Dendritic cell treated with granulocyte-macrophage colony-stimulating factor and Interleukin-4, amounts not matched to agents 40 ng/mL and 50 ng/mL, for 4 days (primary cell): ENCODE results near the gene KMT5B.

Experiments
- H3K27ac Mint-ChIP-seq: one replicate; pipeline ENCODE4 v1.8.0; 2022; ENCODE audit warnings: mild to moderate bottlenecking, mixed read lengths
- H3K27me3 Mint-ChIP-seq: one replicate; pipeline ENCODE4 v1.8.0; 2022; ENCODE audit warnings: mild to moderate bottlenecking, mixed read lengths
- H3K36me3 Mint-ChIP-seq: one replicate; pipeline ENCODE4 v1.8.0; 2022; ENCODE audit warnings: low read depth, mixed read lengths
- H3K4me1 Mint-ChIP-seq: one replicate; pipeline ENCODE4 v1.8.0; 2022; ENCODE audit warnings: low read depth, mixed read lengths
- H3K4me3 Mint-ChIP-seq: one replicate; pipeline ENCODE4 v1.8.0; 2022; ENCODE audit warnings: mild to moderate bottlenecking, moderate library complexity, mixed read lengths
- H3K9me3 Mint-ChIP-seq: one replicate; pipeline ENCODE4 v1.8.0; 2022; ENCODE audit warnings: mixed read lengths
- intact Hi-C: fragments of 100-400 bp; cut with micrococcal nuclease; formaldehyde crosslinking; loops from one replicate; pipeline ENCODE4 v1.15.0; 2022

Gene KMT5B

DNA sequence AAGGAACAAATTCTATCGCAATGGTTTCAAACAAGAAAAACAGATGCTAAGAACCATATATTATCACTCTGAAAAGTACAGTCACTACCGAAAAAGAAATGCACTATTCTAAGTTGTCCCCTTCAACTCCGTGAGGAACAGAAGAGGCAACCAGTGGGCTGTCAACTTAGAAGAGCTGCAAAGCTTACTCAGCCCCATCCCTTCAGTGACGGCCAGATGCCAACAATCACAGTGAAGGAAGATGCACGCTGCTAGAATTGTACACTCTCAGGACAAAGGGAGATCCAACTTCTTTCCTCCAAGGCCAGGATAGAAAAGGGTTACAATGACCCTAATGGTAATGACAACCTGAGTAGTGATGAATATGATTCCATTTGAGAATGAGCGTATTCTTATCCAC, 53.4 kb downstream of the KMT5B start:
- no peak overlapping the region for H3K27ac Mint-ChIP-seq
- H3K36me3 Mint-ChIP-seq = peaks cover 71% of the 10 kb centered on the region
- no peaks in the 10 kb centered on the region for H3K4me1 Mint-ChIP-seq
- H3K9me3 Mint-ChIP-seq = no peaks in the 10 kb centered on the region
- H3K4me3 Mint-ChIP-seq = no peak overlapping the region
- H3K27me3 Mint-ChIP-seq = no peaks in the 10 kb centered on the region
- intact Hi-C loops = no loop called here

DNA sequence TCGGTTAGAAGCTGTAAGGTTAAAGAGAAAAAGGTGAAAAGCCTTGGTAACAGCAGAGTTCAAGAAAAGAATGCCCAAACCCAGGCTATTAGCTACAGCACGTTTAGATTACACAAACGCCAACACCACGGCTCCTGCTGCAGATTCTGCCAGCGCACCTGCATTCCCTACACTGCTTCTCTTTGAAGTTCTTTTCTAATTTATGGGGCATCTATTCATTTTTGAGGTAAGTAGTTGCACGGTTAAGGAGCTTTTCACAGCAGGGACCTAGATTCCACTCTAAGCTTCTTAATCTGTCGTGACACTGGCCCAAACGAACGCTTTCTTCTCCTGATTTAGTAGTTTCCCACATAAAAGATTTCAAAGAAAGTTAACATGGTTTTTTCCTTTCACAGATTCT, 53.9 kb downstream of the KMT5B start:
- no peaks in the 10 kb centered on the region for H3K27me3 Mint-ChIP-seq
- no peaks in the 10 kb centered on the region for H3K4me1 Mint-ChIP-seq
- H3K27ac Mint-ChIP-seq = no peak overlapping the region
- intact Hi-C loops = no loop called here
- no peaks in the 10 kb centered on the region for H3K9me3 Mint-ChIP-seq
- no peak overlapping the region for H3K4me3 Mint-ChIP-seq
- peaks cover 66% of the 10 kb centered on the region for H3K36me3 Mint-ChIP-seq

DNA sequence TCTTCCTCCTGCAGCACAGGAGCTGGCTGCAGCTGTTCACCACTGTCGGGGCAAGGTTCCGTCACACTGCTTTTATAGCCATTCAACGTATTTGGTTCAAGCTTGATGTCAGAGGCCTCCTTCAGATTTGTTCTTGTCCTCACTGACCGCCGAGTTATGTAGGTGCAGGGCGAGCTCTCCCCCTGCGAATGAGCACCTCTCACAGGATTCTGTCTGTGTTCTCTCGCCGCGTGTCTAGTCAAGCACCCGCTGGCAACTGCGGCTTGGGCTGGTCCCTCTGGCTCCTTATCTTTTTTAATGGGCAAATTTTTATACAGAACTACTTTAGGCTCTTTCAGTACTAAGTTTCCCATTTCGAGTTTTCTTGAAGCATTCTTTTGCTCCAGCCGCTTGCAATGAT, 54.5 kb downstream of the KMT5B start:
- no peaks in the 10 kb centered on the region for H3K9me3 Mint-ChIP-seq
- intact Hi-C loops = no loop called here
- peaks cover 60% of the 10 kb centered on the region for H3K36me3 Mint-ChIP-seq
- no peak overlapping the region for H3K4me3 Mint-ChIP-seq
- no peaks in the 10 kb centered on the region for H3K27me3 Mint-ChIP-seq
- H3K4me1 Mint-ChIP-seq = no peaks in the 10 kb centered on the region
- H3K27ac Mint-ChIP-seq = no peak overlapping the region

DNA sequence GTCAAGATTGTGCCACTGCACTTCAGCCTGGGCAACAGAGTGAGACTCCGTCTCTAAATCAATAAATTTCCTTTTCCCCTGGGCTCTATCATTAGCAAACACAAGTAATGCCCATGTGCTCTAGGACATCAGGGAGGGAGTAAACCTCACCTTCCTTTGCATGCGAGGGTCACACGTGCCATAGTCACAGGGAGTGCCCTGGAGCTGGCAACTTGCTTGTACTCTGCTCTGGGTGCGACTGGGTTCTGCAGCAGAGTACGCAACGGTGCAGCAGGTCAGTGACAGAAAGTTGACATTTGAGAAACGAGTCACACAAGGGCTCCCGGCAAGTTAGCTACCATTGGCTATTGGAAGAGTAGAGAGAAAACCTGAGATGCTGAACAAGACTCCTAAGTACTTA, 59.4 kb downstream of the KMT5B start:
- Mint-ChIP-seq H3K9me3 (no peaks in the 10 kb centered on the region), H3K27me3 (peaks cover 4% of the 10 kb centered on the region), H3K36me3 (peaks cover 23% of the 10 kb centered on the region), H3K27ac (no peak overlapping the region), H3K4me3 (no peak overlapping the region), H3K4me1 (no peaks in the 10 kb centered on the region)
- intact Hi-C loops = no loop called here

DNA sequence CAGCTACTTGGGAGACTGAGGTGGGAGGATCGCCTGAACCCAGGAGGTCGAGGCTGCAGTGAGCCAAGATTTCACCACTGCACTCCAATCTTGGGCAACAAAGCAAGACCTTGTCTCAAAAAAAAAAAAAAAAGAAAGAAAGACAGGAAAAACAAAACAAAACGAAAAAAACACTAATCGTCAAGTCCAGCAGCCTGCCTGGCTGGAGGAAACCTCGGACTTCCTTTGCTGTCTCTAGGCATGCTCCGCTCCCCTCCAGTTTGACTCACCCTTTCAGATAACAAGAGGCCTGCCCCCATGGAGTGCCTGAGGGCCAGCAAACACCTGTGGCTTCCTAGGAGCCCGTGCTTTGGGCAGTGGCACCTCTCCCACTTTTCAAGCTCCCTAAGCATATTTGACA, 63.1 kb downstream of the KMT5B start:
- intact Hi-C loops = no loop called here
- Mint-ChIP-seq H3K36me3 (peaks cover under 1% of the 10 kb centered on the region), H3K27me3 (peaks cover 25% of the 10 kb centered on the region), H3K4me1 (peaks cover 21% of the 10 kb centered on the region), H3K27ac (no peak overlapping the region), H3K9me3 (no peaks in the 10 kb centered on the region), H3K4me3 (no peak overlapping the region)

DNA sequence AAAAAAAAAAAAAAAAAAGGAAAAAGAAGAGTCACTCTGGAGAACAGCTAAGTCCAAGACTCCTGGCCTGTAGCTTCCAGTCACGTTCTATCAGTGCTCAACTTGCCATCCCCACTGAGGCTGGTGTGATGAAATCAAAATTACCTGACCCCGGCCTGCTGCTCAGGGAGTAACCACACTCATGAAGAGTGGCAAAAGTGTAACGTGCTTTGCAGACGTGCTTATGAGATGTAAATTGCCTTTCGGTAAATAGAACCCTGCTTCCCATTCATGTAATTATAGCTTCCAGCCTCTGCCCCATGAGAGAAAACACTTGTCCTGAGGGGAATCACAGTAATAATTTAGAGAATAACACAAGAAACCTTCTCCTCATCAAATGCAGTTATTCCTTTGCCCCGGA, 63.7 kb downstream of the KMT5B start:
- Mint-ChIP-seq H3K4me3 (no peak overlapping the region), H3K27me3 (peaks cover 25% of the 10 kb centered on the region), H3K9me3 (no peaks in the 10 kb centered on the region), H3K27ac (no peak overlapping the region), H3K36me3 (no peaks in the 10 kb centered on the region), H3K4me1 (peaks cover 28% of the 10 kb centered on the region)
- intact Hi-C loops = no loop called here

DNA sequence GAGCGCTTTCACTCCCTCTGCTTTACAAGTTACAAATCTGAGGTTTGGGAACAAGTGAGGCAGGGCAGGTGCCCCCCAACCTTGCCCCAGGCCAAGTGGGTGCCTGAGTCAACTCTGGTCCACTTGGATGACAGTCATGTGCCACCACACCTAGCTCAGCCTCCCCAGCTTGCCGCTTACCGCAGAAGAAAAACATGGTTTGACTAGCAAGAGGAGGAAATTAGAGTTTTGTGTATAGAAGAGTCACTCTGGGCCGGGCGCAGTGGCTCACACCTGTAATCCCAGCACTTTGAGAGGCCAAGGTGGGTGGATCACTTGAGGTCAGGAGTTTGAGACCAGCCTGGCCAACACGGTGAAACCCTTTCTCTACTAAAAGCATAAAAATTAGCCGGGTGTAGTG, 64.2 kb downstream of the KMT5B start:
- Mint-ChIP-seq H3K4me1 (peaks cover 29% of the 10 kb centered on the region), H3K27me3 (peaks cover 25% of the 10 kb centered on the region), H3K27ac (no peak overlapping the region), H3K4me3 (no peak overlapping the region), H3K9me3 (no peaks in the 10 kb centered on the region), H3K36me3 (no peaks in the 10 kb centered on the region)
- intact Hi-C loops = no loop called here

DNA sequence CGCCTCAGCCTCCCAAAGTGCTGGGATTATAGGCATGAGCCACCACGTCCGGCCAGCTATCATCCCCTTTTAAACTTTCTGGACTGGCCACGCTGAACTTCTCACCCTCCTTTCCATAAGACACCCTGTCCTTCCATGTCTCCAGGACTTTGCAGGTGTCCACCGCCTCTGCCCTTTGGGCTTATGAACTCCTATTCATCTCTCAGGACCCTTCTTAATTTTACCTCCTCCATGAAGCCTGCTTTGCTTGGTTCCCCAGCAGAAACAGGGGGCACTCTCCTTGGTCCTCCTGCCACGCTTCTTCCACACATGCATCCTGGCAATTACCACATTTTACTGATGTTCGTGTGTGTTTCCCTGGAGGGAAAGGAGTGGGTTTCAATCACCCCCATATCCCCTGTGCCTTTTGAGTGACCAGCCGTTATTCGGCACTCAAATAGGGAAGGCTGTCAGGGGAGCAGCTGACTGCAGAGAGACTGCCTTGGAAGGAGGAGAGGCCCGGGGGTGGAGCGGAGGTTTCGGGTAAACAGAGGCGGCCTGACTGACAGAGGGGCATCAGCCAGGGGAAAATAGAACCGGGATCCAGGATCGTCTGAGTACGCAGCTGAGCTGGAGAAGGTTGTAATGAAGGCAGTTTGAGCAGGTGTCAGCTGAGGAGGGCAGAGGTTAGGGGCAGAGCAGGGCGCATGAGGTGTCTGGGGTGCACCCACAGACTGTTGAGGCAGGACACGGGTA, 64.9 kb downstream of the KMT5B start:
- H3K4me3 Mint-ChIP-seq = no peak overlapping the region
- H3K9me3 Mint-ChIP-seq = no peaks in the 10 kb centered on the region
- H3K27me3 Mint-ChIP-seq = peaks cover 25% of the 10 kb centered on the region
- no peaks in the 10 kb centered on the region for H3K36me3 Mint-ChIP-seq
- peaks cover 30% of the 10 kb centered on the region for H3K4me1 Mint-ChIP-seq
- H3K27ac Mint-ChIP-seq = no peak overlapping the region
- intact Hi-C loops = no loop called here

DNA sequence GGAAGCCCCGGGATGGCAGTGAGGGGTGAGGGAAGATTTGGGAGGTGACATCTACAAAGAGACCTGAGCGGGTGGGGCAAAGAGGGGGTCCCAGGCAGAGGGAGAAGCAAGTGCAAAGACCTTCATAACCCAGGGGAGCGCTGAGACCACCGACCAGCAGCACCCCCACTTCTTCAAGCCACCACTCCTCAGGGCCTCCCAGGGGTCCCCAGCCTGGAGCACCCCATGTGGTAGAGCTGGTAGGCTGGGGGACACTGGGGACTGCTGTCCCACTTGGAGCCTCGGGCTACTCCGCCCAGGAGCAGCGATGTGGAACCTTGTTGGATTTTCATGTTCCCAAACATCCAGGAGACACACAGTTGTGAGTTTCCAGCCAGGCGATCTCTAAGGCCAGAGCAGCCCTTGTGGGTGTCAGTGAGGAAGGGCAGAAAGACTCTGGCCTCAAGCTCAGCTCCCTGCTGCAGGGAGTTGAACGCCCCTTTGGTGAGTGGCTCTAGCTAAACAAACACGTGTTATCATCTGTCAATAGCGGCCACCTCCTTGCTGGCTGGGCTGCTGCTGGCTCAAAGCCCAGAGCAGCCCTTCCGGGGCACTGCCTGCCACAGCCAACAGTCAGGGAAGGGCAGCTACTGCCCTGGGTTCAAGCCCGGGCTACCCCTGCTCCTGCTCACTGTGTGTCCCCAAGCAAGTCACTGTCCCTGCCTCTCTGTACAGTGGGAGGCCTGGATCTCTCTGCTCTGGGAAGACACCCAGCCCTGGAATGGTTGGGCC, 66.2 kb downstream of the KMT5B start:
- H3K9me3 Mint-ChIP-seq = no peaks in the 10 kb centered on the region
- H3K27ac Mint-ChIP-seq = peak overlapping the region; percentile 79
- H3K4me3 Mint-ChIP-seq = no peak overlapping the region
- no peaks in the 10 kb centered on the region for H3K36me3 Mint-ChIP-seq
- peaks cover 37% of the 10 kb centered on the region for H3K27me3 Mint-ChIP-seq
- peaks cover 43% of the 10 kb centered on the region for H3K4me1 Mint-ChIP-seq
- intact Hi-C loops = no loop called here

DNA sequence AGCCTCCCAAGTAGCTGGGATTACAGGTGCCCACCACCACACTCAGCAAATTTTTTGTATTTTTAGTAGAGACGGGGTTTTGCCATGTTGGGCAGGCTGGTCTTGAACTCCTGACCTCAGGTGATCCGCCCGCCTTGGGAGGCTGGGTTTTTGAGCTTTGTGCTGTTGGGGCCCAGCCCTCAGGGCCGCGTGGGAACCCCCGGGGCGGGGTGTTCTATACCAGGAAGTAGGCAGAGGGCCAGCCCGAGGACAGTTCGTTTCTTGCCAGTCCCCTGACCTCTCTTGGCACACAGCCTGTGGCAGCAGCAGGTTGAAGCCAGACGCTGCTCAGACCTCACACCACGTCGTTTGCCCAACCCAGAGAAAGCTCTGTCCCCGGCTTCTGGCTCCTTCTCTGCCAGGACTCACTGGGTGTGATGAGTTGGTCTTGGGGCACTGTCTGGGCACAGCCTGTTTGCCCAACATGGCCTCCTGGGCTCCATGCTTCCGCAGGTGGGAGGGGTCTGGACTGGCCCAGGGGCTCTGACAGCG, 67.0 kb downstream of the KMT5B start:
- H3K27ac Mint-ChIP-seq = peak overlapping the region; percentile 79

DNA sequence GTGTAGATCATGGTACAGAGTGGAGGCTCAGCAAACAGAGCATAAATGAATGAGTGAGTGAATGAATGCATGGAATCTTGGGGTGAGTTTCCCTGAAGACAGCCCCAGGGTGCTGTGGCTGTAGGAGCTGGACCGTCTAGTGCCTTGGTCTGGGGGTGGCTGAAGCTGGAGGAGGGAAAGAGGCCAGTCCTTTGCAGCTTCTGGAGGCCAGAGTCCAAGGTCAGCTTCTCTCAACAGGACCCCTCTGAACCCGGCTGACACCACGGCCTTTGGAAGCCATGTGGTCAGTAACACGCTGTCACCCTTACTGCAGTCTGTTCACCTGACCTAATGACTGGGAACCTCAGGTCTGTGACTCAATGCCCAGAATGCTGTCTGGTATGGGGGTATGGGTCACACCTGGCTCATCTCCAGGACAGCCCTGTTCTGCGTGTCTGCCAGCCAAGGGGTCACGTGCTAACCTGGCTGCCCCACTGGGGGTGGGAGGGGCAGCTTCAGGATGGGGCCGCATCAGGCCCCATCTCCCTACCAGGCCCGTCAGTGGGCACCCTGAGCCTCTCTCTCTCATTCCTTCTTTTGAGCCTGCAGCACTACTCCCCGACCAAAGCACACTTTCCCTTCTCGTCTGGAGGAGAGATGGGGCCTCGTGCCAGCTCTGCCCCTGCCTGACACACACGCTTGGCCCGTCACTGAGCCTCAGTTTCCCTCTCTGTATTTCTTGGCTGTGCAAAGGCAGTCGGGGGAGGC, 67.8 kb downstream of the KMT5B start:
- Mint-ChIP-seq H3K36me3 (no peaks in the 10 kb centered on the region), H3K27me3 (peaks cover 46% of the 10 kb centered on the region), H3K27ac (no peak overlapping the region), H3K9me3 (no peaks in the 10 kb centered on the region), H3K4me3 (peak overlapping the region; percentile 5), H3K4me1 (peaks cover 59% of the 10 kb centered on the region)
- intact Hi-C loops = no loop called here

More for the DNA sequence above, 67.0 kb downstream of the KMT5B start:
- H3K4me1 Mint-ChIP-seq = peaks cover 51% of the 10 kb centered on the region
- no peaks in the 10 kb centered on the region for H3K36me3 Mint-ChIP-seq
- intact Hi-C loops = no loop called here
- no peaks in the 10 kb centered on the region for H3K9me3 Mint-ChIP-seq
- H3K27me3 Mint-ChIP-seq = peaks cover 39% of the 10 kb centered on the region
- H3K4me3 Mint-ChIP-seq = no peak overlapping the region

DNA sequence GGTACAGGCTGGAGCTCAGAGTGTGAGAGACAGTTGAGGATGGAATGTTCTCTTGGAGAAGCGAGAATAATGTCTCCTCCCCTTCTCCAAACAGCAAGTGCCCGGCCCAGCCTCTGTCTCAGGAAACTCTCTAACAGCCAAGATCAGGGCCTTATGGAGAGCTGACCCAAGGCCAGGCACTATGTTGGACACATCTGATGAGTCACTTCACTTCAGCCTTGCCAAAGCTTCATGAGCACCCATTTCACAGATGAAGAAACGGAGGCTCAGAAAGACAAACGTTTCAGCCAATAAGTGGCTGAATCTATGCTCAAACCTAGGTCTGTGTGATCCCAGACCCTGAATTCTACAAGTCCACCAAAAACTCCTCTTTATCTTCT, 69.8 kb downstream of the KMT5B start:
- Mint-ChIP-seq H3K9me3 (no peaks in the 10 kb centered on the region), H3K4me1 (peaks cover 60% of the 10 kb centered on the region), H3K36me3 (no peaks in the 10 kb centered on the region), H3K27ac (no peak overlapping the region), H3K4me3 (no peak overlapping the region), H3K27me3 (peaks cover 60% of the 10 kb centered on the region)
- intact Hi-C loops = no loop called here

DNA sequence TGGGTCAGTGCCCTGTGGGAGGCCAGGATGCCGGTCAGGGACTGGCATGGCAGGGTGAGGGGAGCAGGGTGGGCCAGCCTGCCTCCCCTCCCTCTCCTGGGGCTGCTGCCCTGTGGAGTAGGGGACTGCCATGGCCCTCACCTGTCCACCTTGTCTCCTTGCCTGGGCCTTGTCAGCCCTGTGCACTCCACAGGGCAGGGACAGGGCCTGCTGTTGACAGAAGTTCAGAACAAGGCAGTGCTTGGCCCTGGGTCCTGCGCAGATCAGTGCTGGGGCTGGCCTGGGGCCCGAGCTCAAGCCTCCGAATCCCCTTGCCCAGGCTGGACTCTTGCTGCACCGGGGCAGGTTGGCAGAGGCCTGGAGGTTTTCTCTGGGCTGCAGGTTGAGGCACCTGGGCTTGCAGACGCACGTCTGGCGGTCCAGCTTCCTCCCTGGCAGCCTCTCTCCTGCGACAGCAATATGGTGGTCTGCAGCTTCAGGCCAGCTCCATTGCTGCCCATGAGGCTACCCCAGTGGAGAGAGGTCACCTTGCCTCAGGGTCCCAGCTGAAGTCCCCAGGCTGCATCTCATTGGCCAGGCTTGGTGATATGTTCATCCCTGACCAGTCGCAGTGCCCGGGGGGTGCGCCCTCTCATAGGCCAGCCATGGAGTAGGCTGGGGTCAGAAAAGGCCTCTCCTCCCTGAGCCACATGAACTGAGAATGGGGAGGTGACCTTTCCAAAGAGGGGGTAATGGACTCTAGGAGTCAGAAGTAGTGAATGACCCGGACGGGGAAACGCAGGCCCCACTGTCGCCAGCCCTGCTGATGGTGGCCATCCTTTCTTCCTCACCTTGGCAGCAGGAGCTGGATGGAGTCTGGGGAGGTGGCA, 70.4 kb downstream of the KMT5B start:
- no peaks in the 10 kb centered on the region for H3K36me3 Mint-ChIP-seq
- H3K4me3 Mint-ChIP-seq = no peak overlapping the region
- H3K27ac Mint-ChIP-seq = no peak overlapping the region
- no peaks in the 10 kb centered on the region for H3K9me3 Mint-ChIP-seq
- intact Hi-C loops = no loop called here
- H3K4me1 Mint-ChIP-seq = peaks cover 60% of the 10 kb centered on the region
- peaks cover 62% of the 10 kb centered on the region for H3K27me3 Mint-ChIP-seq
